HG03575 (cell line): ENCODE results near the gene C9orf153.
"Not testable (repeated sequence)": the region's sequence is repeated elsewhere in the genome, so short reads cannot be mapped to it uniquely, and the experiment has no call there.

Experiments used
- ATAC-seq: cut with Tn5 transposase; IDR thresholded peaks from one replicate; pipeline ENCODE4 v1.9.1; 2021; ENCODE audit not compliant: unreplicated experiment, insufficient number of reproducible peaks, low FRiP score; ENCODE audit errors: extremely low read depth

The C9orf153 gene

GRCh38 chr9:86202338-86202882 lies 57.0 kb downstream of the C9orf153 start:
- no peak for ATAC-seq

GRCh38 chr9:86201474-86202337 lies 57.8 kb downstream of the C9orf153 start:
- no peak for ATAC-seq

GRCh38 chr9:86200599-86201162 lies 58.8 kb downstream of the C9orf153 start:
- ATAC-seq: no peak

DNA sequence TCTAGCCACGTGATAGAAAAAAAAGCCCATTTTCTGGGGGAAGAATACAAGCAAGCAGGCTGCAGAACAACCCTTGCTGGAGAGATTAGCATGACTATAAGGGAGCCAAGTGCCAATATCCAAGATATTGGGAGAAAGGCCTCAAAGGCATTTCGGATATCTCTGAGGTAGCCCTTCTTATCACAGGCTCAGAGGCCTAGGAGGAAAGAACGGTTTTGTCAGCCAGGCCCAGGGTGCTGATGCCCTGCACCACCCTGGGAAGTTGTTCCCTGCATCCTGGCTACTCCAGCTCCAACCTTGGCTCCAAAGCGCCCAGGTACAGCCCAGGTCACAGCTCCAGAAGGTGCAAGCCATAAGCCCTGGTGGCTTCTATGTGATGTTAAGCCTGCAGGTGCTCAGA lies 66.4 kb downstream of the C9orf153 start:
- no peak for ATAC-seq

- ATAC-seq: not testable (repeated sequence)
These were observed 68.8 kb downstream of the C9orf153 start for GRCh38 chr9:86190700-86191099.

GRCh38 chr9:86187121-86187520 lies 72.3 kb downstream of the C9orf153 start:
- ATAC-seq: no peak

DNA sequence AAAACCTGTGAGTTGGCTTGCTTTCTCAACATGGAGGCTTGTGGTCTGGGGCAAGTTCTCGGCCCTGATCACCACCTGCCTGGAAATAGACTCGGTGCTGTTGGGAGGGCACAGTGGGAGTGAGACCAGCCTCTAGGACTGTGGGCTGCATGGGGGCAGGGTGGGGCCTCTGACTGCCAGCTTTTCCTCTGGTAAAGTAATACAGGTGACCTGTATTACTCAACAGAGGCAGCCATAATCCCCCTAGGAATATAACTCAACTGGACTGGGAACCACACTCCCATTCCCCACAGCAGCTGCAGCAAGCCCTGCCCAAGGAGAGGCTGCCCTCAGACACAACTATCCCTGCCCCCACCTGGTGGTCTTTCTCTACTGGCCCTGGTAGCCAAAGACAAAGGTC lies 72.8 kb downstream of the C9orf153 start:
- ATAC-seq: no peak

- ATAC-seq: no peak
These were observed 73.6 kb downstream of the C9orf153 start for GRCh38 chr9:86185872-86186271.

DNA sequence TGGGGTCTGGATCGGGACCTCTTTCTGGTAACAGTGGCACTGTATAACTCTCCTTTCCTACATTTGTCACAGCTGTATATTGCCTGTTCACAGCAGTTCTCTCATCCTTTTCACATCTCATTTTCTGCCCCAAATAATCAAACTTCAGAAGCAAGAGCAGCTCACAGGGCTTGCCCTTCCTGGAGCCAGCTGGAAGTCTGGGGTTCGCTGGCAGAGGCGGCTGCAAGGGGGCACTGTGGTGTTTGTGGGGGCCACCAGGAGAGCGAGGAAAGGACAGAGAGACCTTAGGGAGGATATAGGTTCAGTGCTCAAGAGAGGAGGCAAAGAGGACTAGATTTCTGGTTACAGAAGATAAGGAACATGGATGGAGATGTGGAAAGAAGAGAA lies 75.3 kb downstream of the C9orf153 start:
- no peak for ATAC-seq

DNA sequence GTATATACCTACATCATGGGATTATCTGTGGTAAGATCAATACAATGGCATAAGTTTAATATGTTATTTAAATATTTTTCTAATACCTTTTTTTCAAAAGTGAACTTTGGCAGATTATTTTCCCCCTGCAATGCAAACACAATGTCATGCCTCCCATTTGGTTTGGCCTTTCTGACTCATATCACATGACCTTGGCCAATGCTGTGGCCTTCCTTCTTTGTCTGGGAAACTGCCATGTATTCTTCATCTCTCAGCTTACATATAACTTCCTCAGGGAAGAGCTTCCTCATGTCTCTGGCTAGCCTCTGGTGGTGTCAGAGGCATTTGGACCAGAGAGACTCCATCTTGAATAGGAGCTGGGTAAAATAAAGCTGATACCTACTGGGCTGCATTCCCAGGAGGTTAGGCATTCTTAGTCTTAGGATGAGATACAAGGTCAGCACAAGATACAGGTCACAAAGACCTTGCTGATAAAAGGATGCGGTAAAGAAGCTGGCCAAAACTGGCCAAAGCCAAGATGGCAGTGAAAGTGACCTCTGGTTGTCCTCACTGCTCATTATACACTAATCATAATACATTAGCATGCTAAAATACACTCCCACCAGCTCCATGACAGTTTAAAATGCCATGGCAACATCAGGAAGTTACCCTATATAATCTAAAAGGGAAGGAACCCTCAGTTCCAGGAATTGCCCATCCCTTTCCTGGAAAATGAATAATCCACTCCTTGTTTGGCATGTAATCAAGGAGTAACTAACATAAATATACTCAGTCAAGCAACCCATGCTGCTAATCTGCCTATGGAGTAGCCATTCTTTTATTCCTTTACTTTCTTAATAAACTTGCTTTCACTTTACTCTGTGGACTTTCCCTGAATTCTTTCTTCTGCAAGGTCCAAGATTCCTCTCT lies 76.0 kb downstream of the C9orf153 start:
- ATAC-seq: no peak

DNA sequence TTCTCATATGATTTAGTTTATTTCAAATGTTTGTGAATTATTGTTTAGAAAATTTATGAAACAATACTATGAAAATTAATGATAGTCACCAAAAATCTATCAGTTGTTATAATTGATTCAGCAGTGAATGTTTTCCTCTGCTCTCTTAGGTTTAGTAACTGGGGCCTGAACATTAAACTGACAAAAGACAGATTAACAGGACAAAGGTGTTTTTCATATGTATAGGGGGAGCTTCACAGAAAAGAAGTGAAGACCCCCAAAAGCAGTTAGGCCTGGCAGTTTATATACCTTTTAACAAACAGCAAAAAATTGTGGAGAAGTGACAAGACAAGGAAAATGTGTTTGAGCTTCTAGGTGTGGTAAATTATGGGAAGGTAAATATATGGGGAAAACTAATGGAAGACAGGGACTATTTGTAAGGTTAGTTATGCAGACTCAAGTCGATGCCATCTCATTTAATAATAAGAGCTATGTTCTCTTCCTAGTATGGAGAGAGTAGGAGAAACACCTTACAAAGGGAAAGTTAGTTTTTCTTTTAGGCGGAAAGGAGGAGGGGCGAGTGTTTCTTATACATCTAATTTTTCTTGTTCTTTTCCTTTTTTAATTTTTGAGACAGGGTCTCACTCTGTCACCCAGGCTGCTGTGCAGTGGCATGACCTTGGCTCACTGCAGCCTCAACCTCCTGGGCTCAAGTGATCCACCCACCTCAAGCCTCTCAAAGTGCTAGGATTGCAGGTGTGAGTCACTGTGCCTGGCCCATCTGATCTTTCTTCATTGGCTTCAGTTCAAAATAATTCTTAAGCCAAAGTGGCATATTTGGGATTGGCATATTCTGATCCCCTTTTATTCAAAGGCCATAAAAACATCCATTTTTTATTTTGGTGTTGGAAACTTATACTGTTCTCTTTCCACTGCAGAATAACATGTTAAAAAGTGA lies 77.8 kb downstream of the C9orf153 start:
- ATAC-seq: no peak

DNA sequence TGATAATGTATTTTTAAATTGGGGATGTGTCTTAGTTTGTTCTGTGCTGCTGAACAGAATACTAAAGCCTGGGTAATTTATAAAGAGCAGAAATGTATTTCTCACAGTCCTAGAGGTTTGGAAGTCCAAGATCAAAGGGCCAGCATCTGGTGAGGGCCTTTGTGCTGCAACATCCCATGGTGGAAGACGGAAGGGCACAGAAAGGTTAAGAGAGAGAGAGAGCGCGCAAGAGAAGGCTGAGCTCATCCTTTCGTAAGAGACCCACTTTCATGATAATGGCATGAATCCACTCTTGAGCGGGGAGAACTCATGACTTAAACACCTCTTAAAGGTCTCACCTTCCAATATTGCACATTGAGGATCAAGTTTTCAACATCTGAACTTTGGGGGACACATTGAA lies 81.0 kb downstream of the C9orf153 start:
- ATAC-seq: no peak

DNA sequence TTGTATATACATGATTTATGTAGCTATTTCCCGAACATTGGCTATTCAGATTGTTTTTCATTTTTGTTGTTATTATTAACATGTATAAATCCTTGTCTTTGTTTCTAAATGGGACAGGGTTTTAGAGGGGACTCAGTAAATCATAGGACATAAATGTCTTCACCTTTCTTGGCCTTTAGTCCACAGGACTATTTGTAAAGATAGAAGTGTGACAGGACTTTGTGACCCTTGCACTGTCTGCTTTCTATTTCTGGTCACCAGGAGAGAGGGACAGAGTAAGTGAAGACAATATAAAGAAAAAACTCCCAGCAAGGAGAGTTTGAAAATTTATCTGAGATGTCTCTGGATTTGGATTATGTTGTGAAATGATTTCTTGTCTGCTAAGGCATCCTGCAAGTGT lies 81.5 kb downstream of the C9orf153 start:
- ATAC-seq: no peak

- ATAC-seq: no peak
These were observed 83.0 kb downstream of the C9orf153 start for GRCh38 chr9:86176468-86176867.

- no peak for ATAC-seq
These were observed 83.6 kb downstream of the C9orf153 start for GRCh38 chr9:86175743-86176456.

- ATAC-seq: no peak
These were observed 84.2 kb downstream of the C9orf153 start for GRCh38 chr9:86175223-86175622.
